Stimulated activated CD4-positive, alpha-beta T cell treated with anti-CD3 and anti-CD28 coated beads, Interleukin-2, amount 100 ng/mL, for 4 hours (primary cell): ENCODE results near the gene GHR.
"Not testable (repeated sequence)": the region's sequence is repeated elsewhere in the genome, so short reads cannot be mapped to it uniquely, and the experiment has no call there.

ENCODE experiments used
- DNase-seq: peaks from one replicate; pipeline ENCODE4 v3.0.0-alpha.2; 2020; ENCODE audit warnings: low read depth

Gene GHR

GRCh38 chr5:42569953-42570548 lies 146.8 kb downstream of the GHR start:
- DNase-seq, result no peak

GRCh38 chr5:42570966-42571960 lies 148.0 kb downstream of the GHR start:
- DNase-seq, result no peak

- no peak for DNase-seq
Observed at GRCh38 chr5:42572313-42572712, 149.1 kb downstream of the GHR start.

- DNase-seq, result no peak
Observed at GRCh38 chr5:42573386-42573785, 150.1 kb downstream of the GHR start.

- DNase-seq, result not testable (repeated sequence)
Observed at GRCh38 chr5:42575914-42576313, 152.7 kb downstream of the GHR start.

- DNase-seq, result not testable (repeated sequence)
Observed at GRCh38 chr5:42578901-42579300, 155.7 kb downstream of the GHR start.

- no peak for DNase-seq
Observed at GRCh38 chr5:42579320-42579719, 156.1 kb downstream of the GHR start.

- no peak for DNase-seq
Observed at GRCh38 chr5:42581845-42582244, 158.6 kb downstream of the GHR start.

- no peak for DNase-seq
Observed at GRCh38 chr5:42582723-42583122, 159.5 kb downstream of the GHR start.

GRCh38 chr5:42583322-42583721 lies 160.1 kb downstream of the GHR start:
- no peak for DNase-seq

- no peak for DNase-seq
Observed at GRCh38 chr5:42586625-42587024, 163.4 kb downstream of the GHR start.

- DNase-seq, result no peak
Observed at GRCh38 chr5:42587096-42587723, 164.0 kb downstream of the GHR start.

GRCh38 chr5:42590566-42590965 lies 167.3 kb downstream of the GHR start:
- DNase-seq, result no peak

- DNase-seq, result no peak
Observed at GRCh38 chr5:42591015-42591414, 167.8 kb downstream of the GHR start.

GRCh38 chr5:42592401-42593140 lies 169.3 kb downstream of the GHR start:
- DNase-seq, result no peak

GRCh38 chr5:42593591-42593990 lies 170.4 kb downstream of the GHR start:
- DNase-seq, result no peak

GRCh38 chr5:42595597-42595996 lies 172.4 kb downstream of the GHR start:
- DNase-seq, result no peak

GRCh38 chr5:42596817-42597216 lies 173.6 kb downstream of the GHR start:
- no peak for DNase-seq

- no peak for DNase-seq
Observed at GRCh38 chr5:42597318-42597937, 174.2 kb downstream of the GHR start.

- DNase-seq, result no peak
Observed at GRCh38 chr5:42598311-42598710, 175.1 kb downstream of the GHR start.

- no peak for DNase-seq
Observed at GRCh38 chr5:42599106-42599505, 175.9 kb downstream of the GHR start.

- no peak for DNase-seq
Observed at GRCh38 chr5:42600441-42600840, 177.2 kb downstream of the GHR start.
